ENCODE results near the gene TBKBP1. TPM values are rescaled to one million over a fixed set of nuclear protein-coding genes. Genes with fewer than 3 reads are reported as not detected.

The TBKBP1 gene
- total and polyA plus RNA-seq, 2 donors (not counting 3 experiments of a cell fraction or from before 2014, with no cell fraction given), result 7.0 to 11.7 TPM

- Histone ChIP-seq H3K4me1 (ENCODE audit: control insufficient read depth, extremely low read depth, insufficient read depth, low read length) (peaks cover 32% of the 10 kb centered on the region), H4K20me1 (replicated peaks; ENCODE audit: control insufficient read depth, extremely low read depth, insufficient read depth, low read length) (no peaks in the 10 kb centered on the region), H3K4me3 (replicated peaks in 1 of 3; ENCODE audit: insufficient read depth in 1 of 3, low read depth in 1 of 3, low read length in 3 of 3) (peak overlapping the region; percentile 0 to 81 (median 53)), H3K79me2 (ENCODE audit: control insufficient read depth, insufficient read depth, low read length) (no peaks in the 10 kb centered on the region), H3K36me3 (ENCODE audit: control insufficient read depth in 2 of 2, extremely low read depth in 1 of 2, insufficient read depth in 2 of 2, low read length in 2 of 2) (peaks cover 0 to 16% of the 10 kb centered on the region in 2 experiments), H3K27ac (ENCODE audit: insufficient read depth, low read depth, low read length) (no peak overlapping the region), H3K9me3 (replicated peaks; ENCODE audit: control insufficient read depth, insufficient read depth, low read length) (no peaks in the 10 kb centered on the region), H3K27me3 (ENCODE audit: control insufficient read depth in 2 of 2, insufficient read depth in 2 of 2, low read length in 2 of 2) (no peaks in the 10 kb centered on the region), H2AFZ (ENCODE audit: low read depth, low read length) (peak overlapping the region; percentile 3), H3K4me2 (ENCODE audit: insufficient read depth, low read length) (peak overlapping the region; percentile 73), H3K9ac (replicated peaks; ENCODE audit: extremely low read depth, insufficient read depth, low read length) (peak overlapping the region; percentile 4), H3K9me1 (replicated peaks; ENCODE audit: control insufficient read depth, extremely low read depth, insufficient read depth, low read length) (no peaks in the 10 kb centered on the region)
- ChIA-PET CTCF (interaction anchor here (2.2 to 4.2 kb wide), 2 partner anchors 11 to 95 kb away, joined by 7 to 22 read pairs; no protein-coding TSS in a partner anchor), POLR2A (no interaction called here)
- intact Hi-C loops (cut with micrococcal nuclease), result no loop called here
- no TSS peak for BruUV-seq (replicated peaks)
- TF ChIP-seq CTCF (IDR thresholded peaks at IDR 0.05; ENCODE audit: extremely low read depth in 1 of 2, insufficient read depth in 1 of 2, low read depth in 1 of 2, low read length in 2 of 2) (no peak), FOS (IDR thresholded peaks at IDR 0.05; ENCODE audit: borderline replicate concordance, insufficient read depth, low read length) (no peak), POLR2A (IDR thresholded peaks at IDR 0.05; ENCODE audit: low read depth, low read length) (no peak), JUN (IDR thresholded peaks at IDR 0.05; ENCODE audit: borderline replicate concordance, insufficient read depth, insufficient read length, low read depth) (no peak), EZH2 (IDR thresholded peaks at IDR 0.05; ENCODE audit: borderline replicate concordance, low read depth, low read length, severe bottlenecking) (no peak), MAX (IDR thresholded peaks at IDR 0.05; ENCODE audit: insufficient read depth, insufficient read length) (no peak), POLR2AphosphoS5 (IDR thresholded peaks at IDR 0.05; ENCODE audit: insufficient read depth, low read depth, low read length) (no peak), GATA2 (IDR thresholded peaks at IDR 0.05; ENCODE audit: insufficient read depth, insufficient read length, low read depth, low read length) (no peak)
- dilution Hi-C loops (cut with MboI; ENCODE audit: extremely low pct_ligation_motif_present, low sequenced_read_pairs), result no loop called here
- DNase-seq (ENCODE audit: low read depth, low spot score) (no peak), FAIRE-seq (peak; percentile 80)
Observed at GRCh38 chr17:47695429-47696376, 1.7 kb downstream of the TBKBP1 start.
